Tongue (tissue), 2 donors: Measurements from ENCODE around the gene RAB1B. TPM values are rescaled to one million over a fixed set of nuclear protein-coding genes. Genes with fewer than 3 reads are reported as not detected.

ENCODE experiments used
- DNase-seq: peaks from one replicate; pipeline ENCODE4 v3.0.0-alpha.2; 2015
- total RNA-seq: library from RNA; depleted of rRNA; stranded (reverse); fragments of >200 nt; gene quantifications from one replicate; pipeline ENCODE4 v1.2.3, GENCODE V29; 2014

The RAB1B gene
- 62.2 TPM for total RNA-seq

DNA sequence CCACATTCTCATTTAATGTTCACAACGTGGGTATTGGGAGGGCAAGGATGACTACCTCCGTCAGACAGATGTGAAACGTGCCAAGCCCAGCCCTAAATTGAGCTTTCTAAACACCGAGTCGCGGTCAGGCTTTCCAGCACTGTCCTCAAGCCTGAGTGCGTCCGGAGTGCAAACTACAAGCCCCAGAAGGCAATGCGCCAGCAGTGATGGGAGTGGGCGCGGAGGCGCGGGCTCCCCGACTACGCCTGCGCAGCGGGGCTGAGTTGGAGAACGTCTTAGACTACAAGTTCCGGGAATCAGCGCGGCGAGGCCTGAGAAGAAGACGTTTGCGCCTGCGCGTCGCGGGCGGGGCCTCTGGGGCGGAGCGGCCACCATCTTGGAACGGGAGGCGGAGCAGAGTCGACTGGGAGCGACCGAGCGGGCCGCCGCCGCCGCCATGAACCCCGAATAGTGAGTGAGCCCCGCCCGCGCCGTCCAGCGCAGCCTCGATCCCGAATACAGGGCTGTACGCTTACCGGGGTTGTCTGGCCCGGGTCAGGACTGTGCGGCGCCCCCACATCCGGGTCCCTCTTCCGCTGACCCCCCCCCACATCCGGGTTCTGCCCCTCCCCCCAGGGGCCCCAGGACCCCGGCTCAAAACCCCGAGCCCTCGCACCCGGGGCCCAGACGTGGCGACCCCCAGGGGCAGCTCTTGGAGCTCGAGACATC is at the start of gene RAB1B:
Gene RAB1B (plus strand): TSS at position 396 of the 708 bp plus-strand sequence. CDS start 41 bp downstream, at position 437.
- peak; percentile 100 for DNase-seq

DNA sequence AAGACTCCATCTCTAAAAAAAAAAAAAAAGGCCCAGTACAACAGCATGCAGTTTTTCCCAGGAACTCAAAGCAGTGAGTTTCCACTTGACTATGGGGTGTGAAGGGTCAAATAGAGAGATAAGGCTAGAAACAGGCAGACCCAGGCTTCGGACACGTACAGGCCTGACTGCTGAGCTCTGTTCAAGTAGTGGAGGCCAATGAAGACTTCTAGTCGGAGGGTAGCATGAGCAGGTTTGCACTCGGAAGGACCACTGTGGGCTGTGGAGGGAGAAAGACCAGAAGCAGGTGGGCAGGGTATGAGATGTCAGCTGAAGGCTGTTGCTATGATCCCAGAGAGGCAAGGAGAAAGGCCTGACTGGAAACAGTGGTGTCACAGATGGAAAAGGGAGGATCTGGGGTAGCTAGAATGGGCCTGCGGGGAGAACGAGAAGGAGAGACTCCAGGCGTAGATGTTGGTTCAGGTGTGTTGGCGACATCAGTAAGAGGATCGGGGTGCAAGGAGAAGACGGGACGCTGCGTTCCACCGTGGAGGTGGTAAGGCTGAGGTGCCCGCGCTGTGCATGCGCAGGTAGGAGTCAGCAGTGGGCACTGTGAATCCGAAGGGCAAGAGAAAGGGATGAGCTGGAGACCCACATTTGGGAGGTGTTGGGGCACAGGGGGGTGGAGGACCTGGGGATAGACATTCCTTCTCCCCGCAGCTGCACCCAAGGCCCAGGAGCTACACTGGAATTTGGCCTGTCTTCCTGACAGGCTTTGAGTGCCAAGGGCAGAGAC is 49.4 kb upstream of the RAB1B start:
- DNase-seq = no peak

- DNase-seq = no peak
Measured at GRCh38 chr11:66219846-66220565, 48.4 kb upstream of the RAB1B start.

DNA sequence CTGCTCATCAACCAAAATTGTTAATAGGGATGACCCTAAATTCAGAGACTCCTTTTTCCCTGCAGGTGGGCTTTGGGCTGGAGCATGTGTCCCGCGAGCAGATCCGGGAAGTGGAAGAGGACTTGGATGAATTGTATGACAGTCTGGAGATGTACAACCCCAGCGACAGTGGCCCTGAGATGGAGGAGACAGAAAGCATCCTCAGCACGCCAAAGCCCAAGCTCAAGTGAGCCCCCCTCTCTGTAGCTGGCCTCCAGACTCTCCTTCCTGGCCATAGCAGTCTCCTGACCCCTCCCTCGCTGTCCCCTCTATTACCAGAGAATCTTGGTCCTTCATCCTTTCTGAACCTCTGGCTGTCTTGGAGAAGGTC is 47.9 kb upstream of the RAB1B start:
- no peak for DNase-seq

- DNase-seq = no peak
Measured at GRCh38 chr11:66221012-66221411, 47.4 kb upstream of the RAB1B start.

DNA sequence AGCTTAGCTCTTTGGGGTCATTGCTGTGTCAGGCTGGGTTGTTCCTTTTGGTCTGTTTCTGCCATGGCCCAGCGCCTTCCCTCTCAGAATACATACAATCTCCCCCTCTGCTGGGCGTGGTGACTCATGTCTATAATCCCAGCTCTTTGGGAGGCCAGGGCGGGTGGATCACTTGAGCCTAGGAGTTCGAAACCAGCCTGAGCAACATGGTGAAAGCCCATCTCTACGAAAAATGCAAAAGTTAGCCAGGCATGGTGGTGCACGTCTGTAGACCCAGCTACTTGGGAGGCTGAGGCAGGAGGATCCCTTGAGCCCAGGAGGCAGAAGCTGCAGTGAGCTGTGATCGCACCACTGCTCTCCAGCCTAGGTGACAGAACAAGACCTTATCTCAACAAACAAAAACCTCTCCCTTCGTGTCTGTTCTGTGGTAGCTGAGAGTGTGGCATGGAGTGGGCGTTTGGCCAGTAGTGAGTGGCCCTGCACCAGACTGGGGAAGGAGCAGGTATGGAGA is 46.7 kb upstream of the RAB1B start:
- no peak for DNase-seq

DNA sequence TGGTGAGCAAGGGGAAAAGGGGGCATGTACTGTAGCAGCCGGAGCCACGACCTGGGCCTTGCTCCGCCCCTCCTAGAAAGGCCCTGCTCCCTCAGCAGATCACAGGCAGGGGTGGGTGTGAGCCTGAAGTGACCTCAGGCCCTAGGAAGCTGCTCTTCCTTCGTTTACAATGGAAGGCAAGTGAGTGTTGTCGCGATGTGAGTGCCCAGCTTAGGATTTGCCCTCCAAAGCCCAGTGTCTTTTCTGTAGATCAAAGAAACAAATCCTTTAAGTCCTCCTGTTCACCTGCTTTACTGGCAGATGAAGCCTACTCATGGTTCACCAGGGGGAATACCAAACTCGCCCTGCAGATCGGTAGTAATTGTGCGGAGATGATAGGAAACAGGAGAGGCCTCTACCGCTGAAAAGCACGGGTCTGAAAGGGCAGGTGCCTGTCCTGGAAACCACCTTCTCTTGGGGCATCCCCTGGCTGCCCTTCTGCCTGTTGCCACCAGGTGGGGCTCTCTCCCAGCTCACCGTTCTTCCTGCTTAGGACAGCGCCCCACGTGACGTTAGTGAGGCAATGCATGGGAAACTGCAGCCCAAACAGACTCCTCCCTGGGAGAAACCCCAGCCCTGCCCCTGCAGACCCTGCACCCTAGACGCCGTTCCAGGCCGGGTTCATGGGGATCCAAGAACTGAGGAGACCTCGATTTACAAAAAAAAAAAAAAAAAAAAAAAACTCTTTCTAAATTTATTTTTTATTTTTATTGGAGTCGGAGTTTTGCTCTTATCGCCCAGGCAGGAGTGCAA is 45.9 kb upstream of the RAB1B start:
- peak; percentile 96 for DNase-seq

DNA sequence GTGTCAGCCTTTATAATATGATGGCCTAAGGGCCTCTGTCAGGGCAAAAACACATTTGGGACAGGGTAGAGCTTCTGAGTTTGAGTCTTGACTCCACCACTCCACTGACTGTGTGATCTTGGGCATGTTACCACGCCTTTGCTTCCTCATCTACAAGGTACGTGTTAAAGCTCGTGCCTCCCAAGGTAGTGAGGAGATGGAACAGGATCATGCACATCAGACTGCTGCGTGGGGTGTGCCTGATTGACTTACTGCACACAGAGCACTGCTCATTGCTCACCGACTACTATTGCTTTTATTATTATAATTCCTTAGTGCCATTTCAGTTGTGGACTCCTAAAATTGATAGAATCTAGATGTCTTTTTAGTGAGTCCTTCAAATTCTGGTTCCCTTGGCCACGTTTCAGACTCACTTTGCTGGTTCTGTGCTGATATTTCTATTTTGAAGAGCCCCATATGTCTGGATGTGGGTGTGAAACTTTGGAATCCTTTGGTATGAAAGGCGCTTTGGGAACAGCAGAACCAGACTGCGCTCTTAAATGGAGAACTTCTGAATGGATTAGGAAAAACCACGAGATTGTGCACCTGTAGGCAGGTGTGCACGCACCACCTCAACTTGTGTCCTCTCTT is 44.1 kb upstream of the RAB1B start:
- no peak for DNase-seq

DNA sequence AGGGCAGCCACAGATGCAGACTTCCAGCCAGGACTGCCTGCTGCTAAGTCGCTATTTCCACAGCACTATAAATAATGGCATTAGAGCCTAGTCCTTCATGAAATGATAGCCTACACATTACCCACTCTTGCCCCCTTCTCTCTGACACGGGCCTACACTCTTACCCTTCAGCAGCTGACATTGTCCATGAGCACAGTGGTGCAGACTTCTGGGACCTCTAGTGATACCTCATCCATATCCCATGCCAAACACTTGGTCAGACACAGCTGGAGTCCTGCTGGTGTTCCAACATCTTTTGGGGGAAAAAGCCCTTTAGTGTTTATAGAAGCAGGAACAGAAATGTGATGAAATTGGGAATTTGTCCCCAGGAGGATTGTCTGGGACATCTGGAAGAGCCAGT is 43.4 kb upstream of the RAB1B start:
- DNase-seq = peak; percentile 71

GRCh38 chr11:66226101-66226500 is 42.3 kb upstream of the RAB1B start:
- DNase-seq = no peak

GRCh38 chr11:66227700-66228099 is 40.7 kb upstream of the RAB1B start:
- no peak for DNase-seq

DNA sequence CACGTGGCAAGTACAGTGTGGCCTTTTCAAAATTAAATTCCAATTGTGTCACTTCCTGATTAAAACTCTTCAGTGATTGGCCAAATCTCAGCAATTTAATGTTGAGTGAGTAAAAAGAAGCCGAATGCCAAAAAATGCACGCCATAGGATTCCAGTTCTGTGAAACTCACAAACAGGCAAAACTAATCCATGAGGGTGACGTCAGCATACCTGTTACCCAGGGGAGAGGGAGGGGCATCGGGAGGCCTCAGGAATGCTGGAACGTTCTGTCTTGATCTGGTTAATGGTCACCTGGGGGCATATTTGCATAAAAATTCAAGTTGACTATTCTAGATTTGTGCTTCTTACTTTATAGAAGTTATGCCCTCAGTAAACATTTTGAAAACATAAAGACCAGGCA is 39.9 kb upstream of the RAB1B start:
- DNase-seq = peak; percentile 23

DNA sequence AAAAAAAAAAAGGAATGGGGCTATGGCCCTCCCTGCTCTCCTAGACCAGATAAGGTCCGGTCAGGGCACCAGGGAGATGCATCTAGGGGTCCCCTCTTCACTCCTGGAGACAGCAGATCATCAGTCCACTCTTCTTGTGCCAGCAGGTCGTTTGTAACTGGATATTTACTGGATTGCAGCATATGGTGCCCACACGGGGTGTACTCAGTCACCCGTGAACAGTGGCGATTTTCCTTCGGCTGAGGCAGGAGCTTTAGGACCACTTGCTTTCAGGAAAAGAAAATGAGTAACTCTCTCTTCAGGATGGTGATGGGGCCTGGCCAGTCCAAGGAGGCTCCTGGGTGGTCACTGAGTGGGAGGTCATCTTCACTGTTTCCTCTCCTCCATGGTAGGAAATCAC is 38.3 kb upstream of the RAB1B start:
- DNase-seq = no peak

GRCh38 chr11:66230978-66231377 is 37.5 kb upstream of the RAB1B start:
- DNase-seq = no peak

DNA sequence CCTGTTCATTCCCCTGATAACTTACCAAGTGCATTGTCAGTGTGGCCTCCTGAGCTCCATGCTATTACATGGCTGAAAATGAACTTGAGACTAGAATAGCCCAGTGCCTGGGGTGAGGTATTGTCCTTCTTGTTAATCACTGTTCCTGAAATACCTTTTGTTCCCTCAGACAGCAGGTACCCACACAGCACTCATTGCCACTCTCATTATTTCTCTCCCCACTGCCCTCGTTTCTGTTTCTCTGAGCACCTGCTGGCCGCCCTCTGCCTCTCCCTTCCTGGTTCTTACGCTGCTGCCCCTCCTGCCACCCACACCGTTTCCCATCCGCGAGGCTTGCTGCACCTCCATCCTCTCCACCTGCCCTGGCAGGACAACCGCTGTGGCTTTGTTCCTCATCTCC is 36.9 kb upstream of the RAB1B start:
- DNase-seq = no peak

DNA sequence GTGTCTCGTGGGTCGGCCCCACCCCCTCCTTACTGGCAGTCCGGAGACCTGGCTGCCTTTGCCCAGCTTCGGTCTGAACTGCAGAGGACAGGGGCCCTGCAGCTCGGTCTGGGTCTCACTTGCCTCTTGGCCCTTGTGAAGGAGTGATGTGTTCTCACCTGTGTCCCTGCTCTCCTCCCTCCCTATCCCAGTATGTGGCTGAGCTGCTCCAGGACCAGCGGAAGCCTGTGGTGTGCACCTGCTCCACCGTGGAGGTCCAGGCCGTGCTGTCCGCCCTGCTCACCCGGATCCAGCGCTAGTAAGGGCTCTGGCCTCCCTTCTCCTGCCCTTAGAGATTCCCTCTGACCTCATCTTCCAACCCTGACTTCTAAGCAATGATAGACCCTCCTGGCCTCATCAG is 35.7 kb upstream of the RAB1B start:
- DNase-seq = no peak

GRCh38 chr11:66233301-66233700 is 35.1 kb upstream of the RAB1B start:
- no peak for DNase-seq

DNA sequence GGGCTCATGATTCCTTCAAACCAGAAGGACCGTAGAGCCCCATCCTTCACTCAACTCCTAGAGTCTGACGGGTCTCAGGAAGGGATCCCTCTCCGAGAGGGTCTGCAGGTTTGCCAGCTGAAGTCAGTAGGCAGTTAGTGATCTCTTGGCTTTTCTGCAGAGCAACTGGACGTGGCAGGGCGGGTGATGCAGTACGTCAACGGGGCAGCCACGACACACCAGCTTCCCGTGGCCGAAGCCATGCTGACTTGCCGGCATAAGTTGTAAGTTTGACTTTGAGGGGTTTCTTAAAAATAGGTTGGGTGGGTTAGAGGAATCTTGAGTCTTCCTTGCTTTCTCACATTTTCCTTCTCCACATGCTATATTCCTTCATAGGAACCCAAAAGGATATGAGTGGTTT is 33.3 kb upstream of the RAB1B start:
- no peak for DNase-seq

GRCh38 chr11:66237867-66238266 is 30.6 kb upstream of the RAB1B start:
- DNase-seq = no peak

- no peak for DNase-seq
Measured at GRCh38 chr11:66238786-66239413, 29.5 kb upstream of the RAB1B start.

DNA sequence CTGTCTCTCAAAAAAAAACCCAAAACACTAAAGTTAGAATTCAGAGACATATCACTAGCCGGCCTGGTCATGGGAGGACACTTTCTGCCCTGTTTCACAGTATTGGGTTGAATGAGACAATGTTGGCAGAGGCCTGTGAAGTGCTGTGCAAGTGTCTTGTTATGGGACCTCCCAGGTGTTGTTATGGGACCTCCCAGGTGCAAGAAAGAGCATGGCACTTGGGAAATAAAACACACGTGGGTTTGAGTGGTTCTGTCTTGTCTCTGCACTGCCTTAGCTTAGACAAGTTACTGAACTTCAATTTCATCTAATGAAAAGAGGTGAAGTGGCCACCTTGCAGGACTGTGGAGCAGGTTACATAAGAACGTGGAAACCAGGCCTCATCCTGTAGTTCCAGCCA is 28.9 kb upstream of the RAB1B start:
- DNase-seq = no peak
